ENCODE measurements around the gene IL15.

DNA sequence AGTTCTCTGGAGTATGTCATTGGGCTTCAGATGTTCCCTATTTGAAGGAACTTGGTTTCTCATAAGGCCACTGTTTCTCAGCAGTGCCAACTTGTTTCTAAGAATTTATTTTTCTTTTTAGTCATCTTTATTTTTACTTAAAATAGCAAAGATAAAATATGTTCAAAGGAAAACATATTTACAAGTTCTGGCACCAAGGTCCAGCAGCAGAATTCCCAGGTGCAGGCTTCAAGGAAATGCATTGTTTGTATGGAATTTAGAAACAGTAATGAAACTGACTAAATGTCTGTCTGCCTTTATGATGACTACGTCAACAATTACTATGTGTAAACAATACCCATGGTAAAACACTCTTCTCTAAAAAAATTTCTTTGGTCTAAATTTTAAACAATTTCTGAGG lies 109.6 kb downstream of the IL15 start:
- TF ChIP-seq, protein P1, sequence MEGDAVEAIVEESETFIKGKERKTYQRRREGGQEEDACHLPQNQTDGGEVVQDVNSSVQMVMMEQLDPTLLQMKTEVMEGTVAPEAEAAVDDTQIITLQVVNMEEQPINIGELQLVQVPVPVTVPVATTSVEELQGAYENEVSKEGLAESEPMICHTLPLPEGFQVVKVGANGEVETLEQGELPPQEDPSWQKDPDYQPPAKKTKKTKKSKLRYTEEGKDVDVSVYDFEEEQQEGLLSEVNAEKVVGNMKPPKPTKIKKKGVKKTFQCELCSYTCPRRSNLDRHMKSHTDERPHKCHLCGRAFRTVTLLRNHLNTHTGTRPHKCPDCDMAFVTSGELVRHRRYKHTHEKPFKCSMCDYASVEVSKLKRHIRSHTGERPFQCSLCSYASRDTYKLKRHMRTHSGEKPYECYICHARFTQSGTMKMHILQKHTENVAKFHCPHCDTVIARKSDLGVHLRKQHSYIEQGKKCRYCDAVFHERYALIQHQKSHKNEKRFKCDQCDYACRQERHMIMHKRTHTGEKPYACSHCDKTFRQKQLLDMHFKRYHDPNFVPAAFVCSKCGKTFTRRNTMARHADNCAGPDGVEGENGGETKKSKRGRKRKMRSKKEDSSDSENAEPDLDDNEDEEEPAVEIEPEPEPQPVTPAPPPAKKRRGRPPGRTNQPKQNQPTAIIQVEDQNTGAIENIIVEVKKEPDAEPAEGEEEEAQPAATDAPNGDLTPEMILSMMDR (IDR thresholded peaks at IDR 0.05), result no peak
- TF ChIP-seq POLR2A (IDR thresholded peaks at IDR 0.05), result no peak
